Aorta (tissue), 5 donors: ENCODE measurements around the gene PANX1. TPM values are rescaled to one million over a fixed set of nuclear protein-coding genes. Genes with fewer than 3 reads are reported as not detected.

Experiments used
- ATAC-seq: fragments of 200-7000 bp; cut with Tn5 transposase; one replicate; pipeline ENCODE4 v1.9.1; 2022; ENCODE audit warnings: moderate library complexity; ENCODE audit not compliant: low FRiP score
- DNase-seq, 2 donors: peaks; one replicate each; pipeline ENCODE4 v3.0.0-alpha.2; 2020
- H3K27ac ChIP-seq, 2 donors: one replicate each; pipeline ENCODE4 v1.5.1; 2013; ENCODE audit warnings: low read length in 2 of 2, mild to moderate bottlenecking in 2 of 2, moderate library complexity in 2 of 2, control low read depth in 1 of 2, inconsistent platforms in 1 of 2, low read depth in 1 of 2
- H3K27me3 ChIP-seq, 2 donors: one replicate each; pipeline ENCODE4 v1.6.1; 2013; ENCODE audit warnings: control low read depth in 1 of 2, low read length in 1 of 2, mild to moderate bottlenecking in 1 of 2, moderate library complexity in 1 of 2; ENCODE audit not compliant: insufficient read depth in 2 of 2, control insufficient read depth in 1 of 2
- H3K36me3 ChIP-seq, 2 donors: one replicate each; pipeline ENCODE4 v1.6.1; 2013; ENCODE audit warnings: control low read depth in 1 of 2, low read length in 1 of 2, mild to moderate bottlenecking in 1 of 2; ENCODE audit not compliant: insufficient read depth in 2 of 2, control insufficient read depth in 1 of 2
- H3K4me1 ChIP-seq, 2 donors: one replicate each; pipeline ENCODE4 v1.6.1; 2013; ENCODE audit warnings: low read length in 2 of 2, control low read depth in 1 of 2, mild to moderate bottlenecking in 1 of 2, moderate library complexity in 1 of 2; ENCODE audit not compliant: insufficient read depth in 2 of 2, control insufficient read depth in 1 of 2
- H3K4me3 ChIP-seq, 2 donors: one replicate each; pipeline ENCODE4 v1.5.1; 2013; ENCODE audit warnings: low read length in 2 of 2, control low read depth in 1 of 2, mild to moderate bottlenecking in 1 of 2
- H3K9me3 ChIP-seq: one replicate; pipeline ENCODE4 v1.6.1; 2013; ENCODE audit warnings: mild to moderate bottlenecking, low read length; ENCODE audit not compliant: control insufficient read depth
- WGBS, 2 donors: extraction: QIAGEN DNeasy Blood & Tissue Kit; methylation state at CpG; one replicate each; pipeline ENCODE4 v1.1.7; 2013; 5-methylcytosine and 5-hydroxymethylcytosine counted together
- intact Hi-C, 2 donors: fragments of 100-400 bp; cut with DNase I; formaldehyde crosslinking; loops; one replicate each; pipeline versions ENCODE4 v1.14.2 to v1.15.0; 2022
- polyA plus RNA-seq, 2 donors: library from polyadenylated mRNA; stranded (reverse); fragments of 200-250 nt; gene quantifications; one replicate each; pipeline ENCODE4 v1.2.3, GENCODE V29; 2013
- total RNA-seq, 2 donors: library from RNA; stranded (reverse); fragmentation: NEBNext Ultra II Directional; extraction: Animal tissue kit (Norgen Biotek cat#: 25700); gene quantifications; one replicate each; pipeline ENCODE4 v1.2.1, GENCODE V29; 2021
- donor health status: healthy with polysubstance abuse.
- donor health status: Bipolar disorder and iron deficiency.
- donor health status: DM: no; HTN: no; CAD: no.
- donor health status: DM: no; HTN: no; CAD: no.
- donor health status: DM: yes; HTN: yes; CAD: no.

Gene PANX1
- total and polyA plus RNA-seq, 4 donors = 7.0 to 29.3 (median 16.8) TPM

GRCh38 chr11:94169516-94169915 is 40.9 kb downstream of the PANX1 start:
- DNase-seq (no peak), ATAC-seq (no peak)
- Histone ChIP-seq H3K4me3 (no peak overlapping the region), H3K36me3 (peaks cover 0 to 2% of the 10 kb centered on the region in 2 donors), H3K4me1 (peaks cover 0 to 3% of the 10 kb centered on the region in 2 donors), H3K27ac (no peak overlapping the region), H3K9me3 (peaks cover 1% of the 10 kb centered on the region), H3K27me3 (no peaks in the 10 kb centered on the region)
- intact Hi-C loops = no loop called here
- WGBS, 2 donors = 90 to 91% methylated on average over 4 of the region's 4 CpGs

GRCh38 chr11:94169930-94170545 is 41.4 kb downstream of the PANX1 start:
- H3K36me3 ChIP-seq = peaks cover 0 to 2% of the 10 kb centered on the region in 2 donors
- H3K27me3 ChIP-seq = no peaks in the 10 kb centered on the region
- peaks cover 1% of the 10 kb centered on the region for H3K9me3 ChIP-seq
- ATAC-seq = no peak
- DNase-seq = no peak
- 84 to 87% methylated on average over 8 of the region's 8 CpGs for WGBS, 2 donors
- no peak overlapping the region for H3K4me3 ChIP-seq
- no peak overlapping the region for H3K27ac ChIP-seq
- H3K4me1 ChIP-seq = peaks cover 0 to 3% of the 10 kb centered on the region in 2 donors
- intact Hi-C loops = no loop called here

GRCh38 chr11:94170953-94171352 is 42.3 kb downstream of the PANX1 start:
- H3K27me3 ChIP-seq = no peaks in the 10 kb centered on the region
- H3K9me3 ChIP-seq = peaks cover 1% of the 10 kb centered on the region
- DNase-seq = no peak
- H3K27ac ChIP-seq = no peak overlapping the region
- H3K4me1 ChIP-seq = peaks cover 0 to 3% of the 10 kb centered on the region in 2 donors
- H3K4me3 ChIP-seq = no peak overlapping the region
- ATAC-seq = no peak
- peaks cover 0 to 2% of the 10 kb centered on the region in 2 donors for H3K36me3 ChIP-seq
- intact Hi-C loops = no loop called here

DNA sequence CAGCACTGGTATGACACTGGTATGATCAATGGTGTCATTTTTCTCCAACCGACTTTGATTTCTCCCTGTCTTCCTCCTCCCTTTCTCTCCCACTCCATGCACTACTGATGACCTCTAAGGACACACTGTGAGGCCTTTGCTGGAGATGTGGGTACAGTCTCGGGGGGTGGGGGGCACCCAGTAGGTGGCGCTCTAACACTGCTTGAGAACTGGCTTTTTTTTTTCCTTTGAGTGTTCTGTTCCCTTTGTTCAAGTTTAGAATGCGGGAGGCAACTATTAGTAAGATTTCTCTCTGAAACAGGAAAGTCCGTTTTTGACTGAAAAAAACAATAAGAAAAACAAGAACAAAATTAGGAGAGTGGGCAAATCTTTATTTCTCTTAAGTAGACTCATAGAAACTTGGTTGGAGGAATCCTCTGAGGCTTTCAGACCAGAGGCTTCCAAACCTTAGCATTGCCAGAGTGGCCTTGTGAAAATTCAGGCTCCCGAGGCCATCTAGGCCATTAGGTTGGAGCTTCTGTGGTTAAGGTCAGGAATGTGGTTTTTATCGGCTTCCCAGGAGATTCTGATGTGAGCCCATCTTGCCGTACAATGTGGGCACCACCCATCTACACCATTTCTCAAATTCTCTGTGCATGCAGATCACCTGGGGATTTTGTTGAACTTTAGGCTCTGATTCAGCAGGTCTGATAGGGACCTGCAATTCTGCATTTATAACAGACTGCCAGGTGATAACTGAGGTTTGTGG is 43.2 kb downstream of the PANX1 start:
- Histone ChIP-seq H3K27ac (no peak overlapping the region), H3K4me3 (no peak overlapping the region), H3K36me3 (peaks cover 0 to 2% of the 10 kb centered on the region in 2 donors), H3K4me1 (peaks cover 0 to 3% of the 10 kb centered on the region in 2 donors), H3K27me3 (no peaks in the 10 kb centered on the region), H3K9me3 (no peaks in the 10 kb centered on the region)
- no peak for ATAC-seq
- DNase-seq = no peak
- WGBS, 2 donors = 69 to 79% methylated on average over 8 of the region's 8 CpGs
- intact Hi-C loops = no loop called here

DNA sequence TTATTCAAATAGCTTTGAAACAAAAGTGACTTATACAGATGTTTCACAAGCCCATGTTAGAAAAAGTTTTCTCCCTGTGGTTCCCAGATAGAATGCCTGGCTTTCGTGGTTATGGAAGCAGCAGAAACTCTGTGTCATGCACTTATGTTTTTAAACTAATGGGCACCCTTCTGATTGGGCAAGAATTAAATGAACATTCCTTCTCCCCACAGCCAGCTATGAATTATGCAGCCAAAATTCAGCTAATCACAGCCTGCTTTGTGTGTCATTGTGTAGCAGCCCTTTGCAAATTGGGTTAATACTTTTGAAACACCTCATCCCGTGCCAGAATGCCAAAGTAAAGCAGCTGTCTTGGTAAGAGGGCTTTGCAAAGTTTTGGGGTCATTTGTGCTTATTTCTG is 46.9 kb downstream of the PANX1 start:
- Histone ChIP-seq H3K4me1 (no peaks in the 10 kb centered on the region), H3K36me3 (peaks cover 0 to 9% of the 10 kb centered on the region in 2 donors), H3K9me3 (no peaks in the 10 kb centered on the region), H3K4me3 (no peak overlapping the region), H3K27me3 (no peaks in the 10 kb centered on the region), H3K27ac (no peak overlapping the region)
- DNase-seq (no peak), ATAC-seq (peak; percentile 30)
- intact Hi-C loops = no loop called here
- 1 to 10% methylated on average over 2 of the region's 2 CpGs for WGBS, 2 donors

GRCh38 chr11:94178331-94178730 is 49.7 kb downstream of the PANX1 start:
- H3K4me1 ChIP-seq = no peaks in the 10 kb centered on the region
- ATAC-seq = no peak
- 92 to 95% methylated on average over 11 of the region's 11 CpGs for WGBS, 2 donors
- no peak for DNase-seq
- H3K36me3 ChIP-seq = peaks cover 6 to 12% of the 10 kb centered on the region in 2 donors
- no peaks in the 10 kb centered on the region for H3K9me3 ChIP-seq
- intact Hi-C loops = no loop called here
- H3K27me3 ChIP-seq = no peaks in the 10 kb centered on the region
- no peak overlapping the region for H3K4me3 ChIP-seq
- no peak overlapping the region for H3K27ac ChIP-seq

DNA sequence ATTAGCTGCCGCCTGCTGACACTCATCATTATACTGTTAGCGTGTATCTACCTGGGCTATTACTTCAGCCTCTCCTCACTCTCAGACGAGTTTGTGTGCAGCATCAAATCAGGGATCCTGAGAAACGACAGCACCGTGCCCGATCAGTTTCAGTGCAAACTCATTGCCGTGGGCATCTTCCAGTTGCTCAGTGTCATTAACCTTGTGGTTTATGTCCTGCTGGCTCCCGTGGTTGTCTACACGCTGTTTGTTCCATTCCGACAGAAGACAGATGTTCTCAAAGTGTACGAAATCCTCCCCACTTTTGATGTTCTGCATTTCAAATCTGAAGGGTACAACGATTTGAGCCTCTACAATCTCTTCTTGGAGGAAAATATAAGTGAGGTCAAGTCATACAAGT is 51.1 kb downstream of the PANX1 start:
- DNase-seq (no peak), ATAC-seq (no peak)
- H3K36me3 ChIP-seq = peaks cover 6 to 12% of the 10 kb centered on the region in 2 donors
- no peak overlapping the region for H3K4me3 ChIP-seq
- no peak overlapping the region for H3K27ac ChIP-seq
- no peaks in the 10 kb centered on the region for H3K9me3 ChIP-seq
- H3K4me1 ChIP-seq = peaks cover 0 to 2% of the 10 kb centered on the region in 2 donors
- intact Hi-C loops = loop anchor here in 1 of 2 donors (5.0 kb wide), 1 partner anchor 238 kb away; no protein-coding TSS in a partner anchor
- no peaks in the 10 kb centered on the region for H3K27me3 ChIP-seq
- WGBS, 2 donors = 90 to 91% methylated on average over 12 of the region's 12 CpGs

DNA sequence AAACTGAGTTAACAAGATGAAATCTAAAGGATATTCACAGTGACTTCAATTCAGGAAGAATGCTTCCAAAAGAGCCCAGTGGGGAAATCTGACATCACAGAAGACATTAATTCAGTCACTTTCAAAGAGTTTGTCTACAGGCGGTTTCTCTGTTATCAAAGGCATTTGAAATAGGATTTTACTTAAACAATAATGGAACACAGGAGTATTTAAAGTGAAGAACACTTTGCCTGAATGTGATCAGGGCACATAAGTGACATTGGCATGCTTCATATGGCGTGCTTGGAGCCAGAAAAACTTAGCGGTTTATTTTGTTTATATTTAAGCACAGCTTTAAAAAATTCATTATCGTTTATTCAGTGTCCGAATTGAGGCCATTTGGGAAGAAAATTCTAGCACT is 52.9 kb downstream of the PANX1 start:
- H3K9me3 ChIP-seq = no peaks in the 10 kb centered on the region
- no peak overlapping the region for H3K4me3 ChIP-seq
- peaks cover 6 to 15% of the 10 kb centered on the region in 2 donors for H3K36me3 ChIP-seq
- intact Hi-C loops = loop anchor here in 1 of 2 donors (5.0 kb wide), 1 partner anchor 236 kb away; no protein-coding TSS in a partner anchor
- DNase-seq (no peak), ATAC-seq (no peak)
- no peaks in the 10 kb centered on the region for H3K27me3 ChIP-seq
- H3K27ac ChIP-seq = no peak overlapping the region
- H3K4me1 ChIP-seq = peaks cover 2 to 4% of the 10 kb centered on the region in 2 donors
- WGBS, 2 donors = 89% methylated on average over 5 of the region's 5 CpGs

GRCh38 chr11:94181943-94182342 is 53.3 kb downstream of the PANX1 start:
- Histone ChIP-seq H3K4me3 (no peak overlapping the region), H3K27me3 (no peaks in the 10 kb centered on the region), H3K9me3 (no peaks in the 10 kb centered on the region), H3K4me1 (peaks cover 2 to 4% of the 10 kb centered on the region in 2 donors), H3K27ac (no peak overlapping the region), H3K36me3 (peaks cover 6 to 18% of the 10 kb centered on the region in 2 donors)
- intact Hi-C loops = loop anchor here in 1 of 2 donors (5.0 kb wide), 1 partner anchor 235 kb away; no protein-coding TSS in a partner anchor
- WGBS, 2 donors = 85 to 86% methylated on average over 2 of the region's 2 CpGs
- DNase-seq (no peak), ATAC-seq (no peak)
